Stimulated activated CD4-positive, alpha-beta T cell treated with anti-CD3 and anti-CD28 coated beads, Interleukin-1b, Interleukin-23, amount 100 ng/mL, for 1 hour (primary cell): ENCODE results near the gene KAT2B.
A peak's percentile ranks its signal among the peaks of the same experiment; 100 is the strongest.

Experiments used
- DNase-seq, 2 donors: peaks; one replicate each; pipeline ENCODE4 v3.0.0-alpha.2; 2020; ENCODE audit warnings: low read depth in 2 of 2

The KAT2B gene

DNA sequence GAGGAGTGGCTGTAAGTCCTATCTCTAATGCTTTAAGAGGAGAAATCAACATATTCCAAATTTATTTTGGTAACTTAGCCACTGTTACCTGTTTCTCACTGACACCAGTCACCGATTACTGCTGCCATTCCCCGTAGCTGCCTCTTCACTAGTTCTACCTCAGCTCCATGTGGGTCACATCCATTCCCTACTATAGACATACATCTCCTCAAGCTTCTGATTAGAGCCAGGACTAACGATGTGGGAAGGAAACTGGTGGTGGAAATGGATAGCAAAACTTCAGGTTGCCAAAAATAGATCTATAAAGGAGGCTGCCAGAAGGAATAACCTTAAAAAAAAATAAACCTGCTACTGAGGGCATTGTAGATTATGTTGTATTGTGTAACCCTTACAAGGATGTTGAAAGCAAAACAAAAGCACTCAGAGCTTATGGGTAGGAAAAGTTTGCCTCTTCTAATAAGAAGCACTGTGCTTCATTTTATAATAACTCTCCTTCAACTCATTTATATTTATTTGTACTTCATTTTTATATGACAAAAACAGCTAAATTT is 56.0 kb downstream of the KAT2B start:
- DNase-seq = no peak

GRCh38 chr3:20097015-20097414 is 56.8 kb downstream of the KAT2B start:
- DNase-seq = no peak

GRCh38 chr3:20099060-20099459 is 58.8 kb downstream of the KAT2B start:
- DNase-seq = no peak

DNA sequence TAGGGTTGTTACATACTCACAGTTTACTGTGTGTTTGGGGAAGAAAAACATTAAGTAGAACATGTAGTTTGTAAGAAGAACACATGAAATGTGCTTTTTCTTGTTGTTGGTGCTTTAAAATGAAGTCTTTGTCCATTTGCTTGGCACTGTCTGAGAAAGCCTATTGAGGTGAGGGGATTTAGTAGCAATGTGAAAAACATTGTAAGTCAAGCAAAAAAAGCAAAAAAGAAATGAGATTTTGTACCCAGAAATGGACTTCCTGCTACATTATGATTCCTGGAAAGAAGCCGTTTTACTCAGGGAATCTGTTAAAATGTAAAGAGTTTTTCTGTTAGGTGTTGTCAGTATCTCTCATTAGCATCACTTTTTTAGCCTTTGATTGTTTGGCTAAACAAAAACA is 59.9 kb downstream of the KAT2B start:
- DNase-seq = no peak

DNA sequence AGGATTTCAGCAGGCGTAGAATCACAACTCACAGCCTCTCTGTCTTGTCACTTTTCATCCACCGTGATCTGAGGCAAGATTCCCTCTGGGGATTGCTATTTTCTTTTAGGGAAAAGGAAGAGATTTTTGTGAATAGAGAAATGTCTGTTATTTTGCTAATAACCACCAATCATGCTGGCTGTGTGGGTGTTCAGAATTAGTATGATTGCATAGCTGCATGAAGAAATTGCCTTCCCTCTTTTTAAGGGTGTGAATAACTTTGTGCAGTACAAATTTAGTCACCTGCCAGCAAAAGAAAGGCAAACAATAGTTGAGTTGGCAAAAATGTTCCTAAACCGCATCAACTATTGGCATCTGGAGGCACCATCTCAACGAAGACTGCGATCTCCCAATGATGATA is 60.8 kb downstream of the KAT2B start:
- DNase-seq = no peak

DNA sequence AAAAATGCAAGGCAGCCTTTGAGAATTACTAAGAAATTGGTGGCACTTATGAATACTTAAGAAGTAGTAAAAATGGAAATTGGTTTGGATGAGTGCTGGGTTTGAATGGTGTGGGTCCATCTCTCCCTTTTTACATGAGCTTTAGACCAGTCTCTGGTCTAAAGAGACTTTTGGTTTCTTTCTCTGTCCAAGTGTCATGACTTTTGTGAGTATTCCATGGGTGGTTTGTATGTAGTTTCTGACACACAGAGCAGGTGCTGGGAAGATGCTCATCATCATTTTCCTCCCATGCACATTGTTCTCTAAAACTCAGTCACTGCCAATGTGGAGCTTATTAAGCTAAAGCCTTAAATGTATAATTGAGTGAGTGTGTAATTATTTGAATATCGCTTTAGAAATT is 63.5 kb downstream of the KAT2B start:
- DNase-seq = no peak

GRCh38 chr3:20104167-20104661 is 64.0 kb downstream of the KAT2B start:
- DNase-seq = peak; percentile 8 to 12

DNA sequence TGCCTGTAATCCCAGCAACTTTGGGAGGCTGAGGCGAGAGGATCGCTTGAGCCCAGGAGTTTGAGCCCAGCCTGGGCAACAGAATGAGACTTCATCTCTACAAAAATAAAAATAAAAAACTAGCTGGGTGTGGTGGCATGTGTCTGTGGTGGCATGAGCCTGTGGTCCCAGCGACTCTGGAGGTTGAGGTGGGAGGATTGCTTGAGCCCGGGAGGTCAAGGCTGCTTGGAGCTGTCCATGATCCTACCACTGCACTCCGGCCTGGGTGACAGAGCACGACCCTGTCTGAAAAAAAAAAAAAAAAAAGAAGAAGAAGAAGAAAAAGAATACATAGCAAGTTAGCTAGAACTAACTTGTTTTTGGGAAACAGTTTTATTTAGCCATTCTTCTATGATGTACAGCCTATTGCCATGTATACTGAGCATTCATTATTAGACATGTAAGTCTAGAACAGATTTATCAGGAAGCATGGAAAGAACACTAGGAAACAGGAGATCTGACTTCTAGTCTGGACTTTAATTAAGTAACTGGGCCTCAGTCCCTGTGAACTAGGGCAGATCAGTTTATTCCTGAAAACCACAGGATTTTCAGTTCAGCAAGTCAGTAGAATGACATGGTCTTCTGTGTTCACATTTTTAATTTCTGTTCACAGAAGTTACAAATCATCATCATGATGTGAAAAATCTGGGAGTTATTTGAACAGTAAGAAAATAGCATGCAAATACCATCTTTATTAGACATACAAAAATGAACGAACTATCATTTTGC is 65.5 kb downstream of the KAT2B start:
- DNase-seq = no peak

GRCh38 chr3:20107722-20108121 is 67.5 kb downstream of the KAT2B start:
- no peak for DNase-seq

GRCh38 chr3:20108869-20109268 is 68.6 kb downstream of the KAT2B start:
- no peak for DNase-seq

- DNase-seq = no peak
These were observed 70.6 kb downstream of the KAT2B start for GRCh38 chr3:20110826-20111225.

- no peak for DNase-seq
These were observed 71.6 kb downstream of the KAT2B start for GRCh38 chr3:20111836-20112235.

- no peak for DNase-seq
These were observed 80.8 kb downstream of the KAT2B start for GRCh38 chr3:20121088-20121487.

DNA sequence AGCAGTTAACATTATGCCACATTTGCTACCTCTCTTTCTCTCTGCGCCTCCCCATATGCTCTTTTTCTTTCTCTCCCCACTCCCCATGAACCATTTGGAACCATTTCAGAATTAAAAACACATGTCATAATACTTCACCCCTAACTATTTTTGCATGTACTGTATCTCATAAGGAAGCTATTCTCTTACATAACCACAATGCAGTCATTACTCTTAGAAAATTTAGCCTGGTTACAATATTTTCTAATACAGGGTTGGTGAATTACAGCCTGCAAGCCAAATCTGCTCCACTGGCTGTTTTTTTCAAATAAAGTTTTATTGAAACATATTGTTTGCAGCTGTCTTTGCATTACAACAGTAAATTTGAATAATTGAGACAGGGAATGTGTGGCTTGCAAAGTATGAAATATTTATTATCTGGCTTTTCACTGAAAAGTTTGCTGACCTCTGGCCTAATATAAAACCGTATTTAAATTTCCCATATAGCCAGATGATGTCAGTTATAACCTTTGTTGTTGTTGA is 82.9 kb downstream of the KAT2B start:
- DNase-seq = no peak

DNA sequence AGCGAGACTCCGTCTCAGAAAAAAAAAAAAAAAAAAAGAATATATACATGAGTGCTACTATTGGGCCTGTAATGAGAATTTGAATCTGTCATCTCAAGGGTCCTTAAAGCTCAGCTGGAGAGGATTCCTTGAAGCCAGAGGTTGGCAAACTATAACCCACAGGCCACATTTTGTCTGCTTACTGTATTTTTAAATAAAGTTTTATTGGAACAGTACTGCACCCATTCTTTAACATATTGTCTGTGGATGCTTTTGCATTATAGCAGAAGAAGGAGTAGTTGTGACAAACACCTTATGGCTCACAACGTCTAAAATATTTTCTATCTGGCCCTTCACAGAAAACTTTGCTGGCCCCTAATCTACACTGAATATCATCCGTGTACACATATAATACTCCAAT is 85.0 kb downstream of the KAT2B start:
- no peak for DNase-seq

DNA sequence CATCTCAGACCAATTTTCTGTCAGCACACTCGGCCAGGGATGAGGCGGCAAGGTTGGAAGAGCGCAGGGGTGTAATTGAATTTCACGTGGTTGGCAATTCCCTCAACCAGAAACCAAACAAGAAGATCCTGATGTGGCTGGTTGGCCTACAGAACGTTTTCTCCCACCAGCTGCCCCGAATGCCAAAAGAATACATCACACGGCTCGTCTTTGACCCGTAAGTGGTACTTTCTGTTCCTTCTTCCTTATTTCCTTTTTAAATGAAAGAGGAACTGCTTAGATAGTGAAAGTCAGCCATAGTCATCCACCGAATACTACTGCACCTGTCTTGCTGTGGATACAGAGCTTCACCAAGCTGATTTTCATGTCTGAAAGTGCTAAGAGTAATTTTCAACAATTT is 85.7 kb downstream of the KAT2B start:
- DNase-seq = no peak

DNA sequence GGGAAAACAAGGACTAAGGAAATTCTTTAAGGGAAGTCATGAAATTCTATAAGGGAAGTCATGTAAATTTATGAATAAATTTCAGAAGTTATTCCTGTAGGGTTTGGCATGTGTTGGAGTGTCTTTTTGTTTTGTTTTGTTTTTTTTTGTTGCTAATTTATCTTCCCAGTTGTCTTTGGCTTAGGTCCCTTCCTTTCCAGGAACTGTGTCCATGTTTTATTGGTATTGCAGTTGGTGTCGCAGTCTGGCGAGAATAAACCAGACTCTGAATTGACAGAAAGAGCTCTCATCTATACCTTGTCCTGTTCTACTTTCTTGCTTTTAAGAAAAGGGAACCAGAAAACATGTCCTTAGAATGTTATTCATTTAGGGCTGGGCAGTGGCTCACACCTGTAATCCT is 88.1 kb downstream of the KAT2B start:
- no peak for DNase-seq

DNA sequence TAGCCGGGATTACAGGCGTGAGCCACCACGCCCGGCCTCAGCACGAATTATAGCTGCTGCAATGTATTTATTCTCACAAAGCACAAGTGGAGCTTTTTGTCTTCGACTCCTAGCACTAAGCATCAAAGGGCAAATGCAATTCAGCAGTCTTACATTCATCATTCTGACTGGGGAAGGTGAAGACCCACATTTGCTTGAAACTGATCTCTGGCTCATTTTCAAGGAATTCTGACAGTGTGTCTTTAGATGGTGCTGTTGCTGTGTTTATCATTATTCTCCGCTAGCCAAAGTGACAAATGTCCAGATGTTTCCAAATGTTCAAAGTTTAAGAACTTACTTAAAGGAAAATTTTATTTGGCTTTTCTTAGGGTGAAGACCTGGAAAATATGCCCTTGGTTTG is 89.9 kb downstream of the KAT2B start:
- DNase-seq = no peak

GRCh38 chr3:20136231-20136630 is 96.0 kb downstream of the KAT2B start:
- DNase-seq = no peak

- DNase-seq = no peak
These were observed 97.4 kb downstream of the KAT2B start for GRCh38 chr3:20137647-20138046.

DNA sequence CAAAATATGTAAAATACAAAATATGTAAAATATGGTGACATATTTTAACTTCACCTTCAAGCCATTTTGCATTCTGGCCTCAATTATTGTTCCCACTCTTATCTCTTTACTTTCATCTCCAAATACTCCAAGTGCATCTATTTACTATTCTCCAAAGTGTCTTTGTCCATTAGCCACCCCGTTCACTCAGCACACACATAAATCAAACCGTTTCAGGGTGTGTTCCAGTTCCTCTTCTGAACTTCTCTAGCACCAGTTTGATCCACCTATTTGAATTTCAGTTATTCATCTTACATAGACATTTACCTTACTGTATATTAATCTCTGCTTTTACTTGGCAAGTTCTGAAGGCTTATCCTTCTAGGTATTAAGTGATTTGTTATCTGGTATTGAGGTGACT is 100.6 kb downstream of the KAT2B start:
- DNase-seq = no peak

GRCh38 chr3:20141316-20141715 is 101.1 kb downstream of the KAT2B start:
- no peak for DNase-seq

DNA sequence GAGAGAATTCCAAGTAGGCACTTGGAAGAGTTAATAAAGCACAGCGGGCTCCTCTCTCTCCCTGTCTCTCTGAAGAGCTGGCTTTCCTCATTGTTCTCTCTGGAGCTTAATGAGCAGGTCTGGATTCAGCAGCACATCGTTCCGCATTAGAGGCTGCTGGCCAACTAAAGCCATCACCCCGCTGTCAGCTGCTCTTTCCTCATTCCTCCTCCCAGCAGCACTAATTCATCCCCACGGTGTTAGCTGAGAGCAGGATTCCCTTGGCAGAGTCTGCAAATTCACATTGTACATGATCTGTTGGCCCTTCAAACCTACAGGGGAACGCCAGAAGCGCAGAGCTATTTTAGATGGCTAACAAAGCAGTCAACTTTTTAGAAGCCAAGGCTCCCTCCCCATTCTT is 101.6 kb downstream of the KAT2B start:
- no peak for DNase-seq
